K562 (cell line): ENCODE measurements around the gene GH2. TPM values are rescaled to one million over a fixed set of nuclear protein-coding genes. Genes with fewer than 3 reads are reported as not detected.
"Not testable (repeated sequence)": the region's sequence is repeated elsewhere in the genome, so short reads cannot be mapped to it uniquely, and the experiment has no call there.

ENCODE experiments used
- ATAC-seq: fragments of 200-7000 bp; cut with Tn5 transposase; 3 replicates; pipeline ENCODE4 v1.9.1; 2020; ENCODE audit warnings: moderate library complexity
- BruUV-seq: library from RNA; stranded (reverse); fragments of 400-500 nt; replicated peaks from 2 replicates; lab custom pipeline; 2021; lab: Mats Ljungman, UMichigan
- CTCF ChIA-PET: fragments of 300-600 bp; formaldehyde crosslinking; extraction: SDS; loops from one replicate; lab custom pipeline; 2021; ENCODE audit warnings: low intra/inter-chr PET ratio; lab: Yijun Ruan, JAX
- POLR2A ChIA-PET: fragments of 300-600, 350-650 bp; sonication (Branson Sonifier 250); formaldehyde crosslinking; extraction: SDS; loops from one replicate; lab custom pipeline; 2021; ENCODE audit warnings: antibody characterized with exemption, inconsistent platforms; lab: Yijun Ruan, JAX
- DNase-seq, 4 experiments: peaks; one replicate each; pipeline versions ENCODE4 v3.0.0 to v3.0.0-alpha.2; 2011 to 2018; ENCODE audit warnings: low spot score in 3 of 4, mixed read lengths in 3 of 4; ENCODE audit errors: extremely low read depth in 1 of 4
- FAIRE-seq: peaks from 2 replicates; lab custom pipeline; 2011; peaks lifted over from hg19 to GRCh38; lab: Jason Lieb, UNC
- H2AFZ ChIP-seq: 2 replicates; pipeline ENCODE4 v1.6.0; 2011; ENCODE audit warnings: low read depth, low read length, control low read depth, inconsistent platforms
- H3K27ac ChIP-seq: fragments of 200-600 bp; 3 replicates; pipeline ENCODE4 v1.8.0; 2011; ENCODE audit warnings: low read depth, mild to moderate bottlenecking, control low read depth, inconsistent platforms, low read length, moderate library complexity, mixed read lengths; ENCODE audit errors: extremely low read depth
- H3K27me3 ChIP-seq, 2 experiments: fragments of 300-600 bp in 1 of 2; 2 replicates in 1 of 2; 3 replicates in 1 of 2; pipeline versions ENCODE4 v1.6.0 to v1.8.0; 2011; ENCODE audit warnings: inconsistent platforms in 2 of 2, low read length in 2 of 2, mild to moderate bottlenecking in 1 of 2, mixed read lengths in 1 of 2, moderate library complexity in 1 of 2; ENCODE audit not compliant: control insufficient read depth in 2 of 2, insufficient read depth in 2 of 2
- H3K36me3 ChIP-seq: fragments of 300-600 bp; 3 replicates; pipeline ENCODE4 v1.8.0; 2011; ENCODE audit warnings: mild to moderate bottlenecking, low read length, inconsistent platforms; ENCODE audit not compliant: control insufficient read depth, insufficient read depth
- H3K4me1 ChIP-seq, 2 experiments: fragments of 200-600 bp in 1 of 2; replicated peaks in 1 of 2; 2 replicates in 1 of 2; 3 replicates in 1 of 2; pipeline versions ENCODE4 v1.5.1 to v1.8.0; 2011; ENCODE audit warnings: inconsistent platforms in 2 of 2, low read length in 2 of 2, mild to moderate bottlenecking in 1 of 2, mixed read lengths in 1 of 2, moderate library complexity in 1 of 2; ENCODE audit not compliant: control insufficient read depth in 2 of 2, insufficient read depth in 2 of 2
- H3K4me2 ChIP-seq: 2 replicates; pipeline ENCODE4 v1.6.1; 2011; ENCODE audit warnings: low read length, control low read depth, inconsistent platforms, mixed read lengths; ENCODE audit not compliant: insufficient read depth
- H3K4me3 ChIP-seq: fragments of 200-600 bp; sonication (generic), shearing (Covaris generic); 2 replicates; pipeline ENCODE4 v1.5.1; 2016; ENCODE audit warnings: control low read depth, inconsistent platforms
- H3K79me2 ChIP-seq: fragments of 200-600 bp; 3 replicates; pipeline ENCODE4 v1.8.0; 2011; ENCODE audit warnings: low read length, inconsistent platforms; ENCODE audit not compliant: control insufficient read depth, insufficient read depth
- H3K9ac ChIP-seq, 2 experiments: 2 replicates each; pipeline versions ENCODE4 v1.6.0 to v1.6.1; 2011; ENCODE audit warnings: low read depth in 2 of 2, low read length in 2 of 2, control low read depth in 1 of 2, inconsistent platforms in 1 of 2, mild to moderate bottlenecking in 1 of 2, mixed read lengths in 1 of 2; ENCODE audit not compliant: insufficient read depth in 1 of 2
- H3K9me1 ChIP-seq: one replicate; pipeline ENCODE4 v1.6.0; 2011; ENCODE audit warnings: inconsistent platforms, mild to moderate bottlenecking, low read length, moderate library complexity; ENCODE audit not compliant: control insufficient read depth, insufficient read depth
- H3K9me3 ChIP-seq: replicated peaks from 2 replicates; pipeline ENCODE4 v1.5.1; 2011; ENCODE audit warnings: low read depth, low read length, inconsistent platforms; ENCODE audit not compliant: control insufficient read depth, insufficient read depth
- H4K20me1 ChIP-seq: replicated peaks from 2 replicates; pipeline ENCODE4 v1.6.1; 2011; ENCODE audit warnings: low read length, inconsistent platforms, mixed read lengths; ENCODE audit not compliant: control insufficient read depth, insufficient read depth
- ADNP ChIP-seq: fragments of 200-800 bp; sonication (Bioruptor generic); IDR thresholded peaks from 2 replicates; pipeline ENCODE4 v1.6.1; 2016; ENCODE audit warnings: missing genetic modification characterization, missing compliant biosample characterization
- BCOR ChIP-seq: fragments of 450-650 bp; IDR thresholded peaks from 2 replicates; pipeline ENCODE4 v1.6.1; 2016
- ESRRA ChIP-seq: fragments of 450-650 bp; IDR thresholded peaks from 2 replicates; pipeline ENCODE4 v1.6.1; 2014; ENCODE audit warnings: low read depth, mild to moderate bottlenecking, moderate library complexity, borderline replicate concordance
- KDM1A ChIP-seq, 2 experiments: fragments of 450-650 bp; IDR thresholded peaks; 2 replicates each; pipeline ENCODE4 v1.6.1; 2016; ENCODE audit warnings: mild to moderate bottlenecking in 2 of 2
- RBM25 ChIP-seq: fragments of 200-400 bp; formaldehyde crosslinking; IDR thresholded peaks from 2 replicates; pipeline ENCODE4 v1.6.1; 2018; ENCODE audit warnings: low read length, low read depth, moderate library complexity; ENCODE audit not compliant: severe bottlenecking
- WGBS: fragments of 100-300 bp; shearing (Covaris generic); methylation state at CpG from one replicate; pipeline ENCODE4 v1.1.6; 2016; ENCODE audit warnings: low coverage, mixed read lengths; ENCODE audit not compliant: insufficient coverage; ENCODE audit errors: missing lambda C conversion rate; 5-methylcytosine and 5-hydroxymethylcytosine counted together
- in situ Hi-C: fragments of 300-500 bp; cut with MboI; formaldehyde crosslinking; loops from 4 replicates; pipeline ENCODE4 v1.15.0; 2018; ENCODE audit warnings: inconsistent platforms, mixed read lengths
- intact Hi-C: fragments of 100-400 bp; cut with micrococcal nuclease; formaldehyde crosslinking; loops from 2 replicates; pipeline ENCODE4 v1.14.2; 2022
- polyA plus RNA-seq, 8 experiments: library from polyadenylated mRNA; depleted of rRNA in 4 of 8; stranded (reverse) in 5 of 8; unstranded in 3 of 8; fragments of >200 nt; fragmentation: Nextera tagmentation in 2 of 8; fragmentation: Illumina TruSeq in 1 of 8; extraction: Ambion mirVana in 2 of 8; extraction: Trizol in 1 of 8; gene quantifications; 2 replicates each; pipeline versions ENCODE4 v1.2.1 to v1.2.3, GENCODE V29; 2011 to 2014; ENCODE audit warnings: inconsistent platforms in 1 of 8, missing spikeins in 1 of 8
- total RNA-seq, 7 experiments: library from RNA; depleted of rRNA in 6 of 7; stranded (reverse); fragments of >200 nt in 6 of 7; fragmentation: Illumina TruSeq in 2 of 7; extraction: Trizol in 2 of 7; gene quantifications; 2 replicates each; pipeline versions ENCODE4 v1.2.1 to v1.2.3, GENCODE V29; 2011 to 2021; ENCODE audit warnings: low replicate concordance in 1 of 7

GH2 gene
- total and polyA plus RNA-seq, 9 of the 15 experiments (the other 6 are each of a cell fraction or from before 2014, with no cell fraction given) = not detected

DNA sequence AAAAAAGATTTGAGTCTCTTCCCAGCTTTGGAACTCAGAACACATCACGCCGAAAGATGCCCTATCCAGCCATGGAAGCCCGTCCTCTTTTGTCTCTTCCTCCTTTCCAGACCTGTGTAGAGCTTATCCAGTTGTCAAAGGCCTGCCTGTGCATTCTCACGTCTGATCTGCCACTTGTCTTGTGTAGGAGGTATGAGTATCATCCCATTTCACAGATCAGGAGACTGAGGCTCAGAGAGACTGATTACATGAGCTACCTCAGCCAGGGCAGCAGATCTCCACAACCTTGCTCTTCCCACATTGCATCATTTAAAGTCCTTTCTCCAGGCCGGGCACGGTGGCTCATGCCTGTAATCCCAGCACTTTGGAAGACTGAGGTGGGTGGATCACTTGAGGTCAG is 7.1 kb downstream of the GH2 start:
- H2AFZ ChIP-seq, POLR2A ChIA-PET, BruUV-seq, H3K9ac ChIP-seq, intact Hi-C loops, H3K9me1 ChIP-seq, H3K4me3 ChIP-seq, DNase-seq, H3K4me2 ChIP-seq, H3K9me3 ChIP-seq, ATAC-seq, CTCF ChIA-PET, H3K79me2 ChIP-seq, H3K36me3 ChIP-seq, H4K20me1 ChIP-seq, FAIRE-seq, H3K27ac ChIP-seq, in situ Hi-C loops, H3K4me1 ChIP-seq: not testable (repeated sequence)
- peak in 1 of 2 experiments; percentile 48; a peak in 1 of 4 replicates for TF ChIP-seq KDM1A (IDR thresholded peaks at IDR 0.05)
- TF ChIP-seq BCOR = peak; percentile 65; the same call in 1 of the 2 replicates
- peak; percentile 83 for TF ChIP-seq ESRRA
- peak; percentile 61 for TF ChIP-seq ADNP
- TF ChIP-seq RBM25 = peak; percentile 77
- H3K27me3 ChIP-seq = peaks cover 2 to 23% of the 10 kb centered on the region in 2 experiments; a peak in 3 of 5 replicates
- WGBS = 12% methylated on average over 6 of the region's 6 CpGs

DNA sequence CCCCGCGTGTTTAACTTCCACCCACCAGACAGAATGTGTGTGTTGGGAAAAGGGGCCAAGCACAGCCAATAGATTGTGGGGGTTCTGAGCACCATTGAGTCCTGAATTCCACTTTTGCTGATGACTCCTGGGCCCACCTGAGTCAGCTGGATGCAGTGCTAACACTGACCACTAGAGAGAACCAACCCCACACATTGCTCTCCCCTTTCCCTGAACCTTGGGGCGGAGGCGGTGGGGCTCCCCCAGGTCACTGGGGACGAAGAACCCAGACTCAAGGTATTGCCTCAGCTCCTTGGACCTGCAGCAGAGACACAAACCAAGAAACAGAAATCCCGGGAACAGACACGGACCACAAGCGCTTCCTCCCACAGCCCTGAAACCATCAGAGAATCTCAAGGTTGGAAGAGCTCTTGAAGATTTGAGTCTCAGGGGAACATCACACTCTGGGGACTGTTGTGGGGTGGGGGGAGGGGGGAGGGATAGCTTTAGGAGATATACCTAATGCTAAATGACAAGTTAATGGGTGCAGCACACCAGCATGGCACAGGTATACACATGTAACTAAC is 7.6 kb downstream of the GH2 start:
- CTCF ChIA-PET, FAIRE-seq, DNase-seq, BruUV-seq, H3K9me1 ChIP-seq, in situ Hi-C loops, H3K9me3 ChIP-seq, H3K79me2 ChIP-seq, H3K4me3 ChIP-seq, H2AFZ ChIP-seq, H3K9ac ChIP-seq, H3K36me3 ChIP-seq, H4K20me1 ChIP-seq, POLR2A ChIA-PET, intact Hi-C loops, H3K4me1 ChIP-seq, H3K4me2 ChIP-seq, H3K27ac ChIP-seq: not testable (repeated sequence)
- WGBS = 34% methylated on average over 6 of the region's 8 CpGs
- H3K27me3 ChIP-seq = peaks cover 2 to 20% of the 10 kb centered on the region in 2 experiments; a peak in 2 of 5 replicates
- ATAC-seq = peak; percentile 79

DNA sequence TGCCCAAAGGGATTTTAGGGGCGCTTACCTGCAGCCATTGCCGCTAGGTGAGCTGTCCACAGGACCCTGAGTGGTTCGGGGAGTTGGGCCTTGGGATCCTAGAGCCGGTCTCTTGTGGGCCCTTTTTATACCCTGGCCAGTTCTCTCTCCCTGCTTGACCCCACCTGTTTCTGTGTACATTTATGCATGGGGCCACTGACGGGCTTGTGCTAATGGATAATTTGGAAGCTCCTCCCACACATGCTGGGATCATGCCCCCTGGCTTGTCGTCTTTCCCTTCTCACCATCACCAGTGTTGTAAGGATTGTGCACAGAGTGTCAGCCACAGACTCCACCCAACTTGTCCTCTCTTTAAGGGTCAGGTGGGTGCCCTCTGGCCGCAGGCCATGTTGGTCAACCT is 8.2 kb downstream of the GH2 start, which contains the start of gene CSH2:
CSH2 (minus strand) TSS at position 101 of the 400 bp plus-strand sequence; CDS start at position 38, 63 bp downstream.
- in situ Hi-C loops, intact Hi-C loops, H3K79me2 ChIP-seq, H3K4me3 ChIP-seq, H3K27ac ChIP-seq, DNase-seq, H3K4me2 ChIP-seq, H3K4me1 ChIP-seq, CTCF ChIA-PET, H3K9ac ChIP-seq, BruUV-seq, H3K9me3 ChIP-seq, ATAC-seq, POLR2A ChIA-PET, H3K9me1 ChIP-seq, H3K36me3 ChIP-seq, H2AFZ ChIP-seq, H4K20me1 ChIP-seq, FAIRE-seq: not testable (repeated sequence)
- H3K27me3 ChIP-seq = peaks cover 2 to 19% of the 10 kb centered on the region in 2 experiments; a peak in 2 of 5 replicates
- WGBS = 35% methylated on average over 3 of the region's 7 CpGs
